WERI-Rb-1 (cell line): ENCODE results near the gene SCART1.

Experiments
- DNase-seq: peaks from one replicate; pipeline ENCODE4 v3.0.0-alpha.2; 2020
- H3K27ac ChIP-seq: fragments of 250-450 bp; sonication (Bioruptor Pico); 2 replicates; pipeline ENCODE4 v1.5.1; 2020; ENCODE audit warnings: mild to moderate bottlenecking, moderate library complexity
- H3K27me3 ChIP-seq: fragments of 250-450 bp; sonication (Bioruptor Pico); 2 replicates; pipeline ENCODE4 v1.5.1; 2021; ENCODE audit warnings: mild to moderate bottlenecking, low read depth, moderate library complexity; ENCODE audit not compliant: insufficient read depth, severe bottlenecking
- H3K36me3 ChIP-seq: fragments of 250-450 bp; sonication (Bioruptor Pico); 2 replicates; pipeline ENCODE4 v1.5.1; 2020; ENCODE audit warnings: mild to moderate bottlenecking, moderate library complexity
- H3K4me3 ChIP-seq: 2 replicates; pipeline ENCODE4 v1.5.1; 2011; ENCODE audit warnings: low read depth, mild to moderate bottlenecking, control low read depth, low read length
- H3K9me3 ChIP-seq: fragments of 250-450 bp; sonication (Bioruptor Pico); 2 replicates; pipeline ENCODE4 v1.5.1; 2021; ENCODE audit warnings: mild to moderate bottlenecking, moderate library complexity; ENCODE audit not compliant: severe bottlenecking
- TF ChIP-seq, protein P1 (sequence below): IDR thresholded peaks from 2 replicates; pipeline ENCODE4 v1.5.1; 2011; ENCODE audit warnings: low read depth, mild to moderate bottlenecking, control low read depth, inconsistent platforms, low read length

SCART1 gene

GRCh38 chr10:133448120-133448519, 5.6 kb upstream of the SCART1 start:
- TF ChIP-seq, protein P1, sequence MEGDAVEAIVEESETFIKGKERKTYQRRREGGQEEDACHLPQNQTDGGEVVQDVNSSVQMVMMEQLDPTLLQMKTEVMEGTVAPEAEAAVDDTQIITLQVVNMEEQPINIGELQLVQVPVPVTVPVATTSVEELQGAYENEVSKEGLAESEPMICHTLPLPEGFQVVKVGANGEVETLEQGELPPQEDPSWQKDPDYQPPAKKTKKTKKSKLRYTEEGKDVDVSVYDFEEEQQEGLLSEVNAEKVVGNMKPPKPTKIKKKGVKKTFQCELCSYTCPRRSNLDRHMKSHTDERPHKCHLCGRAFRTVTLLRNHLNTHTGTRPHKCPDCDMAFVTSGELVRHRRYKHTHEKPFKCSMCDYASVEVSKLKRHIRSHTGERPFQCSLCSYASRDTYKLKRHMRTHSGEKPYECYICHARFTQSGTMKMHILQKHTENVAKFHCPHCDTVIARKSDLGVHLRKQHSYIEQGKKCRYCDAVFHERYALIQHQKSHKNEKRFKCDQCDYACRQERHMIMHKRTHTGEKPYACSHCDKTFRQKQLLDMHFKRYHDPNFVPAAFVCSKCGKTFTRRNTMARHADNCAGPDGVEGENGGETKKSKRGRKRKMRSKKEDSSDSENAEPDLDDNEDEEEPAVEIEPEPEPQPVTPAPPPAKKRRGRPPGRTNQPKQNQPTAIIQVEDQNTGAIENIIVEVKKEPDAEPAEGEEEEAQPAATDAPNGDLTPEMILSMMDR, result no peak
- no peak for DNase-seq
- Histone ChIP-seq H3K9me3 (peaks cover 21% of the 10 kb centered on the region), H3K36me3 (no peaks in the 10 kb centered on the region), H3K27ac (no peak overlapping the region), H3K4me3 (no peak overlapping the region), H3K27me3 (no peaks in the 10 kb centered on the region)

- Histone ChIP-seq H3K9me3 (peaks cover 15% of the 10 kb centered on the region), H3K4me3 (no peak overlapping the region), H3K27me3 (no peaks in the 10 kb centered on the region), H3K27ac (no peak overlapping the region), H3K36me3 (no peaks in the 10 kb centered on the region)
- TF ChIP-seq, protein P1, result no peak
- DNase-seq, result no peak
Measured at GRCh38 chr10:133451346-133451745, 2.4 kb upstream of the SCART1 start.

GRCh38 chr10:133452453-133452852, 1.3 kb upstream of the SCART1 start:
- no peak overlapping the region for H3K4me3 ChIP-seq
- peaks cover 10% of the 10 kb centered on the region for H3K9me3 ChIP-seq
- H3K36me3 ChIP-seq, result no peaks in the 10 kb centered on the region
- H3K27me3 ChIP-seq, result no peaks in the 10 kb centered on the region
- H3K27ac ChIP-seq, result no peak overlapping the region
- no peak for DNase-seq
- TF ChIP-seq, protein P1, result no peak

GRCh38 chr10:133454204-133454893, 604 bp downstream of the SCART1 start:
- no peak overlapping the region for H3K27ac ChIP-seq
- no peaks in the 10 kb centered on the region for H3K27me3 ChIP-seq
- TF ChIP-seq, protein P1, result no peak
- no peak for DNase-seq
- H3K36me3 ChIP-seq, result no peaks in the 10 kb centered on the region
- H3K9me3 ChIP-seq, result no peaks in the 10 kb centered on the region
- H3K4me3 ChIP-seq, result no peak overlapping the region

DNA sequence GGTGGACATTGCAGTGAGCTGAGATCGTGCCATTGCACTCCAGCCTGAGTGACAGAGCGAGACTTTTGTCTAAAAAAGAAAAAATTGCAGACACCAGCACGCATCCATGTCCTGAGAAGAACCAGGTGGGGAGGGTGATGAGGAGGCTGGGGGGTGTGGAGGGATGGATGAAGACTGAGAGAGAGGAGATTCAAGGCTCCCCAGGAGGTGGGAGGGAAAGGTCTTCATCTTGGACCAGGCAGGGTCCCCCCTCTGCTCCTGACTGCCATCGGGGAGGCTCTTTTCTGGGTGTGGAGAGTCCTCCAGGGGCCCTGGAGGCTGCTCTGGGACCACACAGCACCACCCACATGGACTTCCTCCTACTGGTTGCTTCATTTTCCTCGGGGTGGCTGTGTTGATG, 1.5 kb downstream of the SCART1 start:
- H3K27me3 ChIP-seq, result no peaks in the 10 kb centered on the region
- TF ChIP-seq, protein P1, result no peak
- H3K4me3 ChIP-seq, result no peak overlapping the region
- H3K36me3 ChIP-seq, result no peaks in the 10 kb centered on the region
- no peak overlapping the region for H3K27ac ChIP-seq
- H3K9me3 ChIP-seq, result no peaks in the 10 kb centered on the region
- DNase-seq, result no peak

- Histone ChIP-seq H3K27me3 (no peaks in the 10 kb centered on the region), H3K9me3 (no peaks in the 10 kb centered on the region), H3K36me3 (no peaks in the 10 kb centered on the region), H3K27ac (no peak overlapping the region), H3K4me3 (no peak overlapping the region)
- TF ChIP-seq, protein P1, result no peak
- DNase-seq, result no peak
Measured at GRCh38 chr10:133455611-133456031, 1.9 kb downstream of the SCART1 start.
